PFSK-1 (cell line): ENCODE data around the gene PPL.

ENCODE experiments used
- POLR2AphosphoS5 ChIP-seq: IDR thresholded peaks from 2 replicates; pipeline ENCODE4 v1.6.1; 2012; ENCODE audit warnings: low read depth, mild to moderate bottlenecking, control low read depth, low read length, moderate library complexity
- REST ChIP-seq, 2 experiments: IDR thresholded peaks; 2 replicates each; pipeline versions ENCODE4 v1.6.1 to v1.8.0; 2011 to 2012; ENCODE audit warnings: low read depth in 2 of 2, low read length in 2 of 2, control low read depth in 1 of 2, inconsistent platforms in 1 of 2, mild to moderate bottlenecking in 1 of 2, moderate library complexity in 1 of 2; ENCODE audit not compliant: insufficient read depth in 1 of 2
- SIN3A ChIP-seq: IDR thresholded peaks from 2 replicates; pipeline ENCODE4 v1.6.1; 2012; ENCODE audit warnings: mild to moderate bottlenecking, low read length, moderate library complexity, borderline replicate concordance; ENCODE audit not compliant: insufficient read depth
- TAF1 ChIP-seq: IDR thresholded peaks from 2 replicates; pipeline ENCODE4 v1.6.1; 2012; ENCODE audit warnings: low read length, control low read depth, borderline replicate concordance; ENCODE audit not compliant: insufficient read depth

- TF ChIP-seq REST (IDR thresholded peaks at IDR 0.05; ENCODE audit: insufficient read depth in 1 of 2, low read depth in 2 of 2, low read length in 2 of 2) (no peak), POLR2AphosphoS5 (no peak), SIN3A (no peak), TAF1 (no peak)
These were observed 97.0 kb downstream of the PPL start for GRCh38 chr16:4839942-4840341.
